HG03039 (cell line): Measurements from ENCODE around the gene ASXL1.
"Not testable (repeated sequence)": the region's sequence is repeated elsewhere in the genome, so short reads cannot be mapped to it uniquely, and the experiment has no call there.

Experiments
- ATAC-seq: cut with Tn5 transposase; IDR thresholded peaks from one replicate; pipeline ENCODE4 v1.9.1; 2021; ENCODE audit warnings: mild to moderate bottlenecking, moderate library complexity; ENCODE audit not compliant: unreplicated experiment

ASXL1 gene

DNA sequence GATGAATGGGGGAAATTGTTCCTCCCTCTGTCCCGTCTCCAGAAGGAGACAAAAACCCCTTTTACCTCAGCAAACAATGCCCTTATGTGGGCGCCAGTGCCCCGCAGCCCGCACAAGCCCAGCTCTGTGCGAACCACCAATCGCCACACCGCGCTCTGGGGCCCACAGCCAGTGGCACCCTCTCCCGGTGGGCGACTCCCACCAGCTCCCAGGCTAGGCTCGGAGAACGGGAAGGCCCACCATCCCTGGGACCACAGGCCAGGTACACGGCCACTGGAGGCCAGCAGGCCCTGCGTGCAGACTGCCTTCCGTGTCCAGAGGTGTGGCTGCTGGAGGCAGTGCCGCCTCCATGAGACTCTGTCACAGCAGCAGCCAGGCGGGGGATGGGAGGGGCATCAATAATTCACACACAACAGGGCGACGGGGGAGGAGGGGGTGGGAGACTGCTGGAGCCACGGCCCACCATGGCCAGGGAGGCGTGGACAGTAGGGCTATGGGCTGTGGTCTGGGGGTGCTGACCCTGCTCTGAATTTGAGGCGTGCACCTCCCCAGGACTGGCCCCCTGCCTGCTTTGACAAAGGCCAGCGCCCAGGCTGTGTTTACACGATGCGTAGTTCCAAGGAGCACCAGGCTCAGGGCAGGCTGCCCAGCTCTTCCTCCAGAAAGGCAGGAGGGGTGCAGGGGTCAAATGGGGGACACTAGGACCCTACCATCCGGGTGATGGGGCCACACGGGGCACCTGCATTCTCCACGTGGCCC, 105.7 kb downstream of the ASXL1 start:
- ATAC-seq, result no peak

DNA sequence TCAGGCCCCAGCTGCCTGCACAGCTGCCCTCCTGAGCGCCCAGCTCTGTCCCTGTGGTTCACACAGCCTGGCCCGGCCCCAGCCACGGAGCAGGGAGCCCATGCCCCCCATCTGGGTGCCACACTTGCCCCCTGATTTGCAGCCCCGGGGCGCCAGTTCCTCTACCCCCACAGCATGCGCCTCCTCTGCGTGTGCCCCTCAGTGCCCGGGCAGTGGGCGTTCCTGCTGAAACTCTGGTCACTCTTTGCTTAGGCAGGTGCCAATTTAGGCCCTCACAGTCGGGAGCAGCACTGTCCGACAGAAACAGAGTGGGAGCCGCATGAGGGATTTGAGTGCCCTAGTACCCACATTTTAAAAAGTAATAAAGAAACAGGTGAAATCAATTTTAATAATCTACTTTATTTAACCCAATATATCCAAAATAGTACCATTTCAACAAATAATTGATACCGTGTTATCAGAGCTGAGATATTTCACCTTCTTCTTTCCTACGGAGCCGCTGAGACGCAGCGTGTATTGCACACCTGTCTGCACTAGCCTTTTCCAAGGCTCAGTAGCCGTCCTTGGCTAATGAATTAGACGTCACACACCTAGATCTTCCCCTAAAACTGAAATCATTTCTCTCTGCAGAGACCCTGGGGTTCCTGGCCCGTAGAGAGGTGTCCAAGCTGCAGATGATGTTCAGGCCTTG, 106.4 kb downstream of the ASXL1 start:
- ATAC-seq, result no peak

DNA sequence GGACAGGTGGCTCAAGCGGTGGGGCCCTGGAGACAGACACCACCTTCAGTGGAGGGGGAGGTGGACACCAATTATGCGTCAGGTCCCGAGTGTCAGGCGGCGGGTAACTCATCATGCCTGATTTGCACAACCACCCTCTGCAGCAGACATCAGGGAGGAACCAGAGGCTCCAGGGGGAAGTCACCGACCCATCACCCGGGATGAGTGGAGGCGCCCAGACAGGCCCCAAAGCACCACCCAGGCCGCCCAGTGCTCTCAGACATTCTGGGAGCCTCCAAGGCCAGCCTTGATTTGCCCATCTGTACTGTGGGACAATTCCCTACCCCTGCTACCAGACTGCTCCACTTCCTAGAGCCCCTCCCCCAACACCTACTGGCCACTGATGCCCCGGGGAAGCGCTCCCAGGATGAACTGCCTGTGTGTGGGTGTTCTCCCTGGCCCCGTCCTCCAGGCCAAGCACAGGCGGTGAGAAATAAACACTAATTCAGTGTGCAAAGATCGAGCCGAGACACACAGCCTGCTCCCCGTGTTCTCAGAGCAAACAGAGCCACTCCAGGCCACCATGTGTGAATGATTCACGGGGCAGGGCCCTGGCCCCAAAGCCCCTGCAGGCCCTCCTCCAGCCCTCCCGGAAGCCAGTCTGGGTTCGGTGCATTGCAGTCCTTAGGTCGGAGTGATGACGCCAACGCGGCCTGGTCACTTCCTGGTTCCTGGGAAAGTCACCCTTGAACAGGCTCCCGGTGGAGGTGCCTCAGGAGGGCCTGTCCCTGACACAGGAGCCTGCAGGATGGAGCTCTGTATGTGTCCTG, 107.2 kb downstream of the ASXL1 start:
- ATAC-seq, result no peak

DNA sequence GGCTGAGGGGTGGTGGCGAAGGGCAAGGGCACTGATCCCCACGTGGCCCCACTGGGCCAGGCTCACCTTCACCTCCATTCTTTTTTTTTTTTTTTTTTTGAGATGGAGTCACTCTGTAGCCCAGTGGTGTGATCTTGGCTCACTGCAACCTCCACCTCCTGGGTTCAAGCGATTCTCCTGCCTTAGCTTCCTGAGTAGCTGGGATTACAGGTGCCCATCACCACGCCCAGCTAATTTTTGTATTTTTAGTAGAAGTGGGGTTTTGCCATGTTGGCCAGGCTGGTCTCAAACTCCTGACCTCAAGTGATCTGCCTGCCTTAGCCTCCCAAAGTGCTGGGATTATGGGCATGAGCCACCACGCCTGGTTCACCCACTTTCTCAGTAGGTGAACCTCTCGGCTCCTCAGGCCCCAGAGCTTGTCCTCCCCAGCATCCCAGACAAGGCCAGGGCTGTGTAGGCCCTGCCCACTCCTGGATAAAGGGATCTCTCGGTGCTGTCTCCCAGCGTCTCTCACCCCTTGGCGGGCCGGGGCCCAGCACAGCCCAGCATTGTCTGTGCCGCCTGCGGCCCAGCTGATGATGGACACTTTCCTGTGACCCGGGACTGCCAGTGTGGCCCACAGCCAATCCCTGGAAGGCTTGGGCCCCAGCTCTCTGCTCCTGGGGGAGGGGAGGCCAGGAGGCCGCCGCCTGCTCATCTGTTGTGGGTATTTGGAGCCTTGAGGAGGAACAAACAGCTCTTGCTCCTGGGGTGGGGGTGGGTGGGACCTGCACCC, 108.0 kb downstream of the ASXL1 start:
- ATAC-seq, result not testable (repeated sequence)

DNA sequence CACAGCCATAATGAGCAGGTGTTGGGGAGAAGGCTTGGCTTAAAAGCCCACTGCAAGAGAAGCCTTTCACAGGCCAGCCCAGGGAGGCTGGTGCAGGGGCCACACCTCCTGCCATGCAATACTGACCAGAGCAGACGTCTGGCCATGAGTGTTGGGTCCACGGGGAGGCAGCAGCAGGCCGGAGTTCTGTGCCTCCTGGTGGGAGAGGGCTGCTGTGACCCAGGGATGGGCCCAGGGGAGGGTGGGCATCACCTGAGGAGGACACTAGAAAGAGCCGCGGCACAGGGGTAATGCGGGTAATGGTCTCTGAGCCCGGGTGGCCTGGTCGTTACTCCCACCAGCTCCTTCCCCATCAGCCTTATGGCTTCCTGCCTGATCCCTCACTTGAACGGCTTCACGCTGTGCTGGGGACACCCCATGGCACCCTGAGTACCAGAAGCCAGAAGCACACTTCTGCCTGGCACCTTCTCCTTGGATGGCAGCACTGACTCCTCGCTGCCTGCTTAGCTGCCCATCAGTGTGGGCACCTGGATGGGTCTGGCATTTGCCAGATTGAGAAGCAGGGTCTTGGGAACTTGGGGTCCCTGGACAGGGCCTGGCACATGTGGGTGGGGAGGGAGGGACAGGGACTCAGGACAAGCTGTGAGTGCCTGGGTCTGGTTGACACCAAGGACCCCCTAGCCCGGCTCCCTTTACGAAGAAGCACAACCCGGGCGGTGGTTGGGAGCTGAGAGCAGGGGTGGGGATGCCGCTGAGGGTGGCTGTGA, 108.8 kb downstream of the ASXL1 start:
- no peak for ATAC-seq

DNA sequence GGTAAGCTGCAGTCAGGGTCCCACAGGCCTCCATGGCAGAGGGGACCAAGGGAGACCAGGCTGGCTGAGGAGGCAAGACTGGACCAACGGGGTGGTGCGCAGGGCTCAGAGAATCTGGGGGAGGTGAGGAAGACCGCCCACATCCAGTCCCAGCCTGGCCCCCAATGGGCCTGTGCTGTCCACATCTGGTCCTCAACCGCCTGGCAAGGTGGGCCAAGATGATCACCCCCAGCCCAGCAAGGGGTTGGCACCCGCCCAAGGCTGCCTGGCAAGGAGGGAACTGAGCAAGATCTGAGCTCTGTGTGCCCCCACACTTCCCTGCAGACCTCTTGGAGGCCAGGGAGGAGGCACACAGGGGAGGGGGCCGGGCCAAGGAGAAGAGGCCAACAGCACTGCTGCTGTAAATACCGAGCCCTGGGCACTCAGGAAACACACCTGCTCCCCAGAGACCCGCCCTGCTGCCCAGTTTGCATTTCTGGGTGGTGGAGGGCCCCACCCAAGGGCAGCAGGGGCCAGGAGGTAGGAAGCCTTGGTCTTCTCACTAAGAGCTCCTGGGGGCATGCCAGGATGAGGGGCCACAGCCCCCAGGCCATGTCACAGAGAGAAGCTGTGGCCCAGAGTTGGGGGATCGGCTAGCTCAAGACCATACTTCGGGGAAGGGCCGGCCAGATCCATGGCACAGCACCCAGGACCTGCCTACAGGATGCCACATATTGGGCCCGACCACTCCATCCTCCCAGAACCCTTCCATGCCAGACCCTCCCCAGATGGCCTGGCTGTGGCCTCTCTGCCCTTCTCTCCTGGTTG, 109.6 kb downstream of the ASXL1 start:
- no peak for ATAC-seq

DNA sequence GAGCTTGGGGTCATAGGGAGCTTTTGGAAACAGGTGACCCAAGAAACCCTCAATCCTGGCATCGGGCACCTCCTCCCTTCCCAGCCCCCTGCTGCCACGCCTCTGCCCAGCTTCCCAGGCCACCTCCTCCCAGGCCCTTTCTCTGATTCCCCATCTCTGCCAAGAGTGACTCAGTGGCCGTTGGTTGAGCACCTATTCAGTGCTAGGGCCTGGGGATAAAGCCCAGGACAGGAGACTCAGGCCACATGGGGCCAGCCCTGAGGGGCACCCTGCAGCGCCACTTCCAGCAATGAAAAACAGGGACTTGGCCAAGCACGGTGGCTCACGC, 110.1 kb downstream of the ASXL1 start:
- no peak for ATAC-seq

DNA sequence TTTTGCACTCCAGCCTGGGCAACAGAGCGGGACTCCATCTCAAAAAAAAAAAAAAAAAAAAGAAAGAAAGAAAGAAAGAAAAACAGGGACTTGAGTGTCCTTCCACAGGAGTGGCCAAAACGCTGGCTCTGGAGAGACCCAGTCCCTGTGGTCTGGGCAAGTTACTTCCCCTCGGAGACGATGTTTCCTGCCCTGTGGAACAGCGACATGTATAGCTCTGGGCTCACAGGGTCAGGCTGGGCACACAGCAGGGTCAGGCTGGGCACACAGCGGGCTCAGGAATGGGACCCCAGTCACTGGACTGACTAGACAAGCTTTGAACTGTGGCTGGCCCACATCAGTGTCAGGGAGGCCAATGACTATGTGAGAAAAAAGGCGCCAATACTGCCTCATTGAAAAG, 110.7 kb downstream of the ASXL1 start:
- no peak for ATAC-seq

DNA sequence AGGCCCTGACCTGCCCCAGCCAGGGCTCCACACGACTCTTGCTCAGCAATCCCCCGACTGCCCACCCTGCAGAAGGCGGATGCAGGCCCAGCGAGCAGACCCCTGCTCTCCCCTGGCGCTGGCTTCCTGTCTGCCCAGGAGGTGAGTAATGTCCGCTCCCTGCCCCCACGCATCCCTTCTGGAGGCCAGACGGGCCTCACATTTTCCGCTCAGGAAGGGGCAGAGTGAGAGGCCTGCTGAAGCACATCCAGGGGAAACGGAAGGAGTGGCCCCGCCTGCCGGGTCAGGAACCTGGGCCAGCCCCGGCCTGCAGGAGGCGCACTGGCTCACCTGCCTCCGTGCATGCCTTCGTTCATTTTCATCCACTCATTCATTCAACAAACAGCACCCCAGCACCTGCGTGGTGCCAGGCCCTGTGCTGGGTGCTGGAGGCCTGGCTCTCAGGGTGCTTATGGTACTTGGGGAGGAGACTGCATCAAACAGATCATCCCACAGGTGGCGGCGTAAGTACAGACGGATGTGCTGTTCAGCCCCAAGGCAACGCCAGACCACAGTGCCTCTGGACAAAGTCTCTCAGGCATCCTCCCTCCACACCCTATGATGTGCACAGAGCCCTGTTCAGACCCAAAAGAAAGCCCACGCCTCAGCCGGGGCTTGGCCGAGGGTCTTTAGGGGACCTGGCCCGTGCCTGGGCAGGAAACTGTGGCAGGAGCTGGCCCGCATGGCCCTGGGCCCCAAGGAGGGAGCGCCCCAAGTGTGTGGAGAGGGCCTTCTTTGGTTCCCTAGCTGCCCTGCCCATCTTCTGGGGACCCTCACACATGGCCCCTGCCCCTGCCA, 112.1 kb downstream of the ASXL1 start:
- no peak for ATAC-seq

DNA sequence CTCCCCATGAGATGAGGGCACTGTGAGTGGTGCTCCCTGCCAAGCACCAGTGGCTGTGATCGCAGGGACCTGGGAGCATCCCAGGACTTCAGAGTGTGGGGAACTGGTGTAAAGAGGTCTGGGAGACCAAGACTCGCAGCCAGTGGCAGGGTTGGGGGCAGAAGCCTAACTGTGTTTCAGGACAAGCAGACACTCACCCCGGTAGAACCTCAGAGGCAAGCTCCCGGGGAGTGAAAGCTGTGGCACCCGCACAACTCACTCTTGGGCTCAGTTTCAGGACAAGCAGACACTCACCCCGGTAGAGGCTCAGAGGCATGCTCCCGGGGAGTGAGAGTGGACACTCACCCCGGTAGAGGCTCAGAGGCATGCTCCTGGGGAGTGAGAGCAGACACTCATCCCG, 112.8 kb downstream of the ASXL1 start:
- no peak for ATAC-seq

DNA sequence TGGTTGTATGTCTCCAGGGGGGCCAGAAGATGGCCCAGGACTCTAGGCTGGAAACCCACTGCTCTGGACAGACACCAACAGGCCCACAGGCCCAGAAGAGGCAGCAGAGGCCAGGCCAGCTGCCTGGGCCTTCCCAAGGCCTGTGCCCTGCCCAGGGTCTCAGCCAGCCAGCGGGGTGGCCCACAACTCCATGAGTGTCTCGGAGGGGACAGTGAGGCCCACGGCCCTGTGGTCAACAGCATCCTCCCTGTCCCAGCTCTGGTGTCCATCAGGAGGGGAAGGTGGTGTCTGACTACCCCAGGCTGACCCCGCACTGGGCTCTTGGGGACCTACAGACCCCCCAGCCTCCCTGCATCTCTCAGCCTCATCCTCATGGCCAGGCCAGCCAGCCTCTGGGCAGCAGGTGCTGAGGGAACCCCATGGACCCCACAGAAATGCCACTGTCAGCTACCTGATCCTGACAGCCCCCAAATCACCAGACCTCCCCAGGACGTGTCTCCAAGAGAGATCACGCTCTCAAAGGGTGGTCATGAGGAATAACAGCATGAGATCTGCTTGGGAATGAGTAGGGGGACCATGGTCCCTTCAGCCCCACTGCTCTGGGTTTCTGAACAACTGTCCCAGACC, 114.6 kb downstream of the ASXL1 start:
- no peak for ATAC-seq

DNA sequence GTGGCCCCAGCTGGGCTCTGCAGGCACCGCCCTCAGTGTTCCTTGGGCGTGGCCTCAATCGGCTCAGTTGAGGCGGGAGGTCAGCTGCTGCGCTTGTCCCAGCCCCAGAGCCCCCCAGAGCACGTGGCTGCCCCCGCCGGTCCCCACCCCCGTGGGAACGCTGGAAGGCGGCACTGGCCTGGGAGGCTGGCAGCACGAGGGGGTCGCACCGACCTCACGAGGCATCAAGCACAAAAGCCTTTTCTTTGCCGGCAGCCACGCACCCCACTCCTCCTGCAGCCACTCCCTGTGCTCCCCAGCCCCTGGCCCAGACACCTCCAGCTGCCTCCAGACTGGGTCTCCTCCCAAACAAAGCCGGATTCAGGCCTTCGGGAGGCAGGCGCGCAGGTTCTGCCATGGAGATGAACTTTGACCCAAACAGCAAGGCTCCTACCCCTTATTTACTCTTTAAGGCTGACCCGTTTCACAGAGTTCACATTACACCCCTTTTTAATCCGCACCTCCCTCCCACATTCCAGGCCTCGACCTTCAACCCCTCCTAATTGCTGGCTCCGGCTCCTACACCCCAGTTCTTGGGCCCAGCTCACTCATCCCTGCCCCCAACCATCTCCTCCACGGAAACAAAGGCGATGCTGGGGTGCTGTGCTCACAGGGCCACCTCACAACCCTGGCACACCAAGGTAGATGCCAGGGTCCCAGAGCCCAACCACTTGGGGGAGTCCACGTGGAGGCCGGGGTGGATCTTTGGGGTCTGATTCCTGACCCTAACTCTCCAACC, 115.3 kb downstream of the ASXL1 start:
- ATAC-seq, result no peak

DNA sequence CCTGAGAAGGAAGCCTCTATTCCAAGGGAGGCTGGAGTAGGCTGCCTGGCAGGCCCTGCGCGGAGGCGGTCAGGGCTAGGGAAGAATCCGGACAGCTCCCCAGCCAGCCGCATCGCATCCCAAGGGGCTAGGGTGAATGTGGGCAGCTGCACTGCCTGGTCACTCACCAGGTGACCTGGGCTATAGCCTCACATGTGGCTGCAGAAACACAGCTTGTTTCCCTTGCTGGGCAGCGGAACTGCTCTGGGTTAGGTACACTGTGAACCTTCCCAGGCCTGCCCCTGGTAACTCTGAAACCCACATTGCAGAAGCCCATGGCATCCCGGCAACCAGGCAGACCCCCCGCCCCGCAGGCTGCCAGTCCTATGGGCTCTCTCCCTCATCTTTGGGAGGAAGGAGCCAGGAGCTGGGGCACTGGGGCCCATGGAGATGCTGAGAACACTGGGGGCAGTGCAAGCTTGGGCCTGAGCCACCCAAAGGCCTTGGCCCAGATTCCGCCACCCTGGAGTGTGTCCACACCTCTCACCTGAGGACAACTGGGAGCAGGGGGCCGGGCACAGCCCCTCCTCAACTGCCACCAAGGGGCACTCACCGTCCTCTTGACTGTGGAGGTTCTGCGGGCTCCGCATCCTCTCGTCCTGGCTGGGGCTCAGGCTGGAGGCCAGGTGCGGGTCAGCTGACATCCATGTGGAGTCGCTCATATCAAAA, 116.0 kb downstream of the ASXL1 start:
- no peak for ATAC-seq

DNA sequence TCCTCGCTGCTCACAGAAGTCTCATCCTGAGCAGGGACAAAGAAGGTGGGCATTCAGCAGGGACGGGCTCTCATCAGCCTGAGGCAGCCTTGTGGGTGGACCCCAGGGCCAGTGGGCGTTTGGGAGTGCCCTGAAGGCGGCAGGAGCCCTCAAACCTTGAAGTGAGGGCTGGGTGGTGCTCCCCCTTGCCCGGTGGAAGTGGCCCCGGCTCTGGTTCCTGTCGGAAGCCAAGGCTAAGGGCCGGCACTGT, 116.5 kb downstream of the ASXL1 start:
- ATAC-seq, result no peak

DNA sequence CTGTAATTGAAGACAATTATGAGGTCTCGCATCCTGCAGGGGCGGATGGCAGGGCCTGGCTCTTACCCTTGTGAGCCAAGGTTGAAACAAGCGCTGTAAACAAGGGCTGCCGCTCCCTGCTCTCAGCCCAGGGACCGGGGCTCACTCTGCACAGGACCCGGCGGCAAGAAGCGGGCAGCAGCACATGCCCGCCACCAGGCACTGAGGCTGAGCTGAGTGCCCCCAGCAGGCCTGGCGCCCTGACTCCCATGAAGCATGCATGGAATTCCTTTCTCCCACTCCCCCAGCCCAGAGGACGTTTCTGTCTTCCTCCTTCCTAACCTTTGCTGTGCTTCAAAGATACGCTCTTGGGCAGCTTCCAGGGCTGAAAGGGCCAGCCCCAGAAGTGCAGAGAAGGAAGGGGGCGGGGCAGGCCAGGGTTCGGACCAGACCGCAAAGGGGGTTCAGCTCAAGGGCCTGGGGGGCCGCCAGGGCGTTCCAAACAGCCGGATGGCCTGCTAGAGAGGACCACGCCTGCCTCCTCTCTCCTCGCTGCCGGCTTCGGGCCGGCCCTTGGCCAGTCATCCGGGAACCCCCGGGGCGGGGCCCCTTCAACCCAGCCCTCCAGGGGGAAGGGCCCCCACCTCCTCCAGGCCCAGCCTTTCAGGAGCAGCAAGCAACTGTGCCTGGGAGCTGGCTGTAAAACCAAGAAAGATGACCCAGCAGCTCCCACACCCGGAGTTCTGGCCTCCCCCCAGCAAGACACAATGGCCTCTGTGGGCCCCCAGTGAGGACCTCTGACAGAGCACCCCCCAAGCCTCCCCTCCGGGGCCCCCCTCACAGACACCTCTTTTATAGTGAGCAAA, 117.1 kb downstream of the ASXL1 start:
- ATAC-seq, result no peak
